CD4-positive, alpha-beta T cell treated with Interleukin-17A for 4 hours (primary cell): ENCODE measurements around the gene PPDPF.
"Not testable (repeated sequence)": the region's sequence is repeated elsewhere in the genome, so short reads cannot be mapped to it uniquely, and the experiment has no call there.

Experiments
- DNase-seq: peaks from one replicate; pipeline ENCODE4 v3.0.0-alpha.2; 2020; ENCODE audit warnings: mixed read lengths

The PPDPF gene

DNA sequence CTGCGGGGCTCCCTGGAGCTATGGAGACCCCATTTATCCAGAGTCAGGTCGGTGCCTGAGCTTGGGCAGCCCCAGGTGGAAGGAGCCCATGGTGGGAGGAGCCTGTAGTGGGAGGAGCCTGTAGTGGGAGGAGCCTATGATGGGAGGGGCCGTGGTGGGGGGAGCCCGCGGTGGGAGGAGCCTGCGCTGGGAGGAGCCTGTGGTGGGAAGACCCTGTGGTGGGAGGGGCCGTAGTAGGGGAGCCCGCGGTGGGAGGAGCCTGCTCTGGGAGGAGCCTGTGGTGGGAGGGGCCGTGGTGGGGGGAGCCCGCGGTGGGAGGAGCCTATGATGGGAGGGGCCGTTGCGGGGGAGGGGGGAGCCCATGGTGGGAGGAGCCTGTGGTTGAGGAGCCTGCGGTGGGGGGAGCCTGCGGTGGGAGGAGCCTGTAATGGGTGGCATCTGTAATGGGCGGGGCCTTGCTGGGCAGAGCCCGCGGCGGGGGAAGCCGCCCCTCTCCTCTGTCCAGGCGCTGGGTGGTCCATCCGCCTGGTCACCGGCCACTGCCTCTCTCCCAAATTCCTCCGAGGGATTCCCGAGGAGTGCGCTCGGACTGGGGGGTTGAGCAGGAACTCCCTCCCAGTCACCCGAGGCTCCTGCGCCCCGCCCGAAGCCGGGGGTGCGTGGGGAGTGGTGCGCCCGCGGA lies 32.8 kb downstream of the PPDPF start:
- peak; percentile 88 for DNase-seq

DNA sequence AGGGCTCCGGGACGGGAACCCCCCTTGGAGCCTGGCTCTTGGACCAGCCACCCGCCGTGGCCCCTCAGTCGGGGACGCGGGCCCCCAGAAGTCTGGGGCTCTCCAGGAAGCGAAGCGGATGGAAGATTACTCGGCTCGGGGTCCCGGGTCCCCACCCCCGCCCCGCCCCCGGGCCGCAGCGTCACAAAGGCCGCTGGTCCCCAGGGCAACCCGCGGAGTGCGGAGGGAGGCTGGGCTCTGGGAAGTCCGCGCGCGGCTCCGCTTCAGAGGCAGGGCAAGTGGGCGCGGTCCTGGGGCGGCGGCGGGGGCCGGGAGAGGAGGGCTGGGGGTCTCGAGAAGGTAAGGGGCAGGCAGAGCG lies 33.3 kb downstream of the PPDPF start, which contains the start of gene FNDC11:
Gene FNDC11 (plus strand): TSS at position 227 of the 358 bp plus-strand sequence. CDS start 1,505 bp downstream, outside the sequence.
- DNase-seq: peak; percentile 69

DNA sequence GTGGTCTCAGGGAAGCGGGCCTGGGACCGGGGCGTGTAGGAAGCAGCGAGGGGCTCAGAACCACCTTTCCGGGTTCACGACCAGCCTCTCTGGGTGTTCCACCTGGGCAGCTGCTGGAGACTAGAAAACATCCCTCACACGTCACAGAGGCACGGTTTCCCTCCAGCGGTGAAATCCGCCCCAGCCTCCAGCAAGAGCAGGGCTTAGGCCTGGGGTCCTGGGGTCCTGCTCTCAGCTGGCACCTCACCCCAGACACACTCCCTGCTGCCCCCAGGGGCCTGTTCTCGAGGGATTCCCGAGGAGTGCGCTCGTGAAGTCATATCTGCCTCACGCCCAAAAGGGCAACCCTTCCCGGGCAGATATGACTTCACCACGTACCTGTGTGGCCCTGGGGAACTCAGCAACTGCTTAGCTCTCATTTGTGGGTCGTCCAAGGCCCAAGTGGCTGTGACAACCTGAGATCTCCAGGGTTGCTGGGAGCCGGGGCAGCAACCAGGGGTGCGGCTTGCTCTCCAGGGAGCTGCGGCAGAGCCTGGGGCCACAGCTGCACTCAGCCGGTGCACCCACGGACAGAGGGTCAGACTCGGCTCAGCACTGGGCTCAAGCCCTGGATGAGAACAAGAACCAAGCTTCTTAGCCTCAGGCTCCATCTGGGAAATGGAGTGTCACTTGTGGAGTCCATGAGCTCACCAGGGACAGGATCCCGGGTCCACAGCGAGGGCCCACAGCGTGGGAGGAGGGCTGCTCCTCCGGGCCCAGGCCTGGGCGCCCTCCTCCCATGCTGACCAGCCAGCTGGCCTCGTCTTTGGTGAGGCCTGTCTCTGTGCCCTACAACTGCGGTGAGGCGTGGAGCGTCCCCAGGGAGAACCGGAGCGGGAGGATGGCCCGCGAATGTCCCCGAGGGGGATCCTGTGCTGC lies 34.1 kb downstream of the PPDPF start:
- DNase-seq: peak; percentile 19

DNA sequence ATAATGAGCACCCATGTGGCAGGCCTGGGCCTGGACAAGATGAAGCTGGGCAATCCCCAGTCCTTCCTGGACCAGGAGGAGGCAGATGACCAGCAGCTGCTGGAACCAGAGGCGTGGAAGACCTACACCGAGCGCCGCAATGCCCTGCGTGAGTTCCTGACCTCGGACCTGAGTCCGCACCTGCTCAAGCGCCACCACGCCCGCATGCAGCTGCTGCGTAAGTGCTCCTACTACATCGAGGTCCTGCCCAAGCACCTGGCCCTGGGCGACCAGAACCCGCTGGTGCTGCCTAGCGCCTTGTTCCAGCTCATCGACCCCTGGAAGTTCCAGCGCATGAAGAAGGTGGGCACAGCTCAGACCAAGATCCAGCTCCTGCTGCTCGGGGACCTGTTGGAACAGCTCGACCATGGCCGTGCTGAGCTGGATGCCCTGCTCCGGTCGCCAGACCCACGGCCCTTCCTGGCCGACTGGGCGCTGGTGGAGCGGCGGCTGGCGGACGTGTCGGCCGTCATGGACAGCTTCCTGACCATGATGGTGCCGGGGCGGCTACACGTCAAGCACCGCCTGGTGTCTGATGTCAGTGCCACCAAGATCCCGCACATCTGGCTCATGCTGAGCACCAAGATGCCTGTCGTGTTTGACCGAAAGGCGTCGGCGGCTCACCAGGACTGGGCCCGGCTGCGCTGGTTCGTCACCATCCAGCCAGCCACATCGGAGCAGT lies 35.3 kb downstream of the PPDPF start:
- no peak for DNase-seq

DNA sequence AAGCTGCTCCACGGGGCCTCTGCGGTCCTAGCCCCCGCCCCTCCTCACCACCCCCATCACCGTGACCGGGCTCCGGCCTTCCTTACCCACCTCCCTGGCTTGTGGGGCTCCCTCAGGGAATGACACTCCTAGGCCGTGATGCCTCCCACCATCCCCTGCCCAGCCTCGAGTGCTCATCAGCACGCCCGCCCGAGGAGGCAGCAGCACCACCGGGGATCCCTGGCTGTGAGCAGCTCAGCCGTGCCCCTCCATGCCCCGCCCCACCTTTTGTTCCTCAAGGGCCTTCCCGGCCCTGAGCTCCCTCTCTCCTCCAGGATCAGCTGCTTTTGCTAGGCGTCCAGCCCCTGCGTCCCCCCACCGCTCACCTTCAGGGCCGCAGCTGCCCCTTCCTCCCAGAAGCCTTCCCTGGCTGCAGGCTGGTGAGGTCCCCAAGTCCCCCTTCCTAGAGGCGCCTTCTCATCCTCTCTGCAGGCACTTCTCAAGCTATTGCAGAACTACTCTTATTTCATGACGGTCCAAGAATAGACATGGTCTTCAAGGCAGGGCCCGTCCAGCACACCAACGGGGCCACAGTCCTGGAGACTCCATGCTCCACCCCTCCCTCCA lies 36.4 kb downstream of the PPDPF start:
- DNase-seq: no peak

DNA sequence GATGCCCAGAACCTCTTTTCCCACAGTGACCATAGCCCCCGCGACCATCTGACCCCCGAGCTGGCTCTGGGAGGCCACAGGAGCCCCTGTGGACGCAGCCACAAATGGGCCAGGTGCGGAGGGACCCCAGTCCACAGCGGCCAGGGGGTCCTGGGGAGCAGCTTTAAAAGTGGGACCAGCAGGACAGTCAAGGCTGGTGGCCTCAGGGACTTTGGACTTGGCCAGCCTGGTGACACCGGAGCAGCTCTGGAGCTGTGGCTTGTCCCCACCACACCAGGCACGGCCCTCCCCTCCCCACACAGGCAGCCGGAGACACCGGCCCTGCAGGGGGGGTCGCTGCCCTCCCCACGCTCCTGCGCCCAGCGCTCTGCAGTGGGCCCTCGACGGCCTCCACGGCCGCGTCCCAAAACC lies 36.9 kb downstream of the PPDPF start:
- no peak for DNase-seq

DNA sequence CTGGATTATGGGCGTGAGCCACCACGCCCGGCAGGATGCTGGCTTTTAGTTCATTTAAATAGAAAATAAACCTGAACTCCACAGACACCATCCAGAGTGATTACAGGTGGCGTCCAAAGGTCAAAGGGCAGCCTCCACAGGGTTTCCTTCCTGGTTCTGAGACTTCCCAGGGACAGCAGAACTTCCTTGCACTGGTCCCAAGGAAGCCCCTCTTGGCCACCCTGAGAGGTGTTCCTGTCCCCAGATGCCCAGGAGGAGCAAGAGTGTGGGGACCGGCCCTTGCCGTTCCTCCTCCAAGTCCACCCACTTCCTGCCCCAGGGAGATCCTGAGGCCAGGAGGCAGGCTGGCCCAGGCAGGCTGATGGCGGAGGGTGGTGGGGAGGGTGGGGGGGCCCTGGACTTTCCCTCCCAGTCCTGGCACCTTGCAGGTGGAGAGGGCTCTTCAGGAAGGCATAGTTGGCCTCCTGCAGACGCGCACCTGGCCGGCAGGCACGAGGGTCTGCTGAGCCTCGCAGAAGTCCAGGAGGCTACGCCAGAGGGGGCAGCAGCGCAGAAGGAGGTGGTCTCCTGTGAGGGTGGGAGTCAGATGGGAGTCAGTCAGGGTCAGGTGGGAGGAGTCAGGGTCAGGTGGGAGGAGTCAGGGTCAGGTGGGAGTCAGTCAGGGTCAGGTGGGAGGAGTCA lies 38.4 kb downstream of the PPDPF start:
- DNase-seq: no peak

DNA sequence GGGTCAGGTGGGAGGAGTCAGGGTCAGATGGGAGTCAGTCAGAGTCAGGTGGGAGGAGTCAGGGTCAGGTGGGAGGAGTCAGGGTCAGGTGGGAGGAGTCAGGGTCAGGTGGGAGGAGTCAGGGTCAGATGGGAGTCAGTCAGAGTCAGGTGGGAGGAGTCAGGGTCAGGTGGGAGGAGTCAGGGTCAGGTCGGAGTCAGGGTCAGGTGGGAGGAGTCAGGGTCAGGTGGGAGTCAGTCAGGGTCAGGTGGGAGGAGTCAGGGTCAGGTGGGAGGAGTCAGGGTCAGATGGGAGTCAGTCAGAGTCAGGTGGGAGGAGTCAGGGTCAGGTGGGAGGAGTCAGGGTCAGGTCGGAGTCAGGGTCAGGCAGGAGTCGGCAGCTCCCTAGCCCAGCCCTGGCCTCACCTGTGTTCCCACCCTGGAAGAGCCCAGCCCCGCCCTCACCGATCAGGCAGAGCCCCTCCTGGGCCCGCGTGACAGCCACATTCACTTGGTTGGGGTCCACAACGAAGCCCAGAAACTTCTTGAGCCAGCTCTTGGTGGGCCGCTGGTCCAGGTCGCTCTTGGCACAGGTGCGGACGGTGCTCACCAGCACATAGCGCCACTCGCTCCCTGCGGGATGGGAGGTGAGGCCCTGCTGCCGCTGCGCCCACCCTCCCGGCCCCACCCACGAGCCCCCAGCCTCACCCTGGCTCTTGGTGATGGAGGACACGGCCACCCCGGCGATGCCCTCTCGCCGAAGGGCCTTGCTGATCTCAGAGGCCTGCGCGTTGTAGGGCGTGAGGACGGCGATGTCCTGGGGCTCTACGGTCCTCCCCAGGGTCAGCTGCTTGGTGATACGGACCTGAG lies 39.1 kb downstream of the PPDPF start:
- not testable (repeated sequence) for DNase-seq

DNA sequence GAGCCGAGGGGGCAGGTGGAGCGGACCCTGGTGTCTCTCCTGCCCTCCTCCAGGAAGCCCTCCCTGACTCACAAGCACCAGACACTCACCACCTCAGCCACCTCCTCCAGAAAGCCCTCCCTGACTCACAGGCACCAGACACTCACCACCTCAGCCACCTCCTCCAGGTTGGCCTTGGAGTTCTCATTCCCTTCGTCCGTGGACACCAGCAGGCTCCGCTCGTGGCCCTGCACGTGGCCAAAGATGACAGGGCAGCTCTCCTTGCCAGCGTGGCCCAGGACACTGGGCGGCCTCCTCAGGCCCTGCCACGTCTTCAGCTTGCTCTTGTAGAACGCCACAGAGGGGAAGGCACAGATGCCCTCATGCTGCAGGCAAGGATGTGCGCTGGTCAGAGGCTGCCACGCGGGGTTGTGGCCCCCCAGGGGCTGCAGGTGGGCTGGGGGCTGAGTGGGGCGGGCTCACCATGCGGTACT lies 39.8 kb downstream of the PPDPF start:
- no peak for DNase-seq

DNA sequence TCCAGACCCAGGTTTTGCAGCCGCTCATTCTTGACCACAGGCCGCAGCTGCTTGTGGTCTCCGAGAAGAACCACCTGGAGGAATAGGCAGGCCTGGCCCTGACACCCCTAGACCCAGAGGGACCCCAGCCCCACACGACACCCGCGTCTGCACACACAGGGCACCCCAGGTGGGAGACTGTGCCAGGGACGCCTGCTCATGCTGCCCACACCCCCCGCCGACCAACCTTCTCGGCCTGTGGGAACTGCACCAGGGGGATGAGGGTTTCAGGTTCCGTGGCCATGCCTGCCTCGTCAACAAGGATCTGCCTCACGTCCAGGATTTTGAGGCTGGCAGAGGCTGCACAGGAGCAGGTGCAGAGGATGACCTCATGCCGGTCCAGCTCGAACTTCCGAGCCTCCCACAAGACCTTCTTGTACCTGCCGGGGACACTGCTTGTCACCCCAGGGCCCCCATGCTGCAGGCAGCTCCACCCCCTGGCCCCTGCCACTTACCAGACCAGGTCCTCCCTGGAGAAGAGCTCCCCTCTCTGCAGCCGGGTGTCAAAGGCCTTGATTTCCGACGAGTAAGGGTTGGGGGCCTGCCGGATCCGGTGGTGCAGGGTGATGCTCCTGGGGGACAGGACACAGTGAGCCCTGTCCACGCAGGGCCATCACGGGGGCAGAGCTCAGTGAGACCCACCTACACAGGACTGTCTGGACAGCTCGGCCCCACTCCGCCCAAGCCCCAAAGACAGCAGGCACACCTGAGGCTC lies 40.5 kb downstream of the PPDPF start:
- DNase-seq: no peak

DNA sequence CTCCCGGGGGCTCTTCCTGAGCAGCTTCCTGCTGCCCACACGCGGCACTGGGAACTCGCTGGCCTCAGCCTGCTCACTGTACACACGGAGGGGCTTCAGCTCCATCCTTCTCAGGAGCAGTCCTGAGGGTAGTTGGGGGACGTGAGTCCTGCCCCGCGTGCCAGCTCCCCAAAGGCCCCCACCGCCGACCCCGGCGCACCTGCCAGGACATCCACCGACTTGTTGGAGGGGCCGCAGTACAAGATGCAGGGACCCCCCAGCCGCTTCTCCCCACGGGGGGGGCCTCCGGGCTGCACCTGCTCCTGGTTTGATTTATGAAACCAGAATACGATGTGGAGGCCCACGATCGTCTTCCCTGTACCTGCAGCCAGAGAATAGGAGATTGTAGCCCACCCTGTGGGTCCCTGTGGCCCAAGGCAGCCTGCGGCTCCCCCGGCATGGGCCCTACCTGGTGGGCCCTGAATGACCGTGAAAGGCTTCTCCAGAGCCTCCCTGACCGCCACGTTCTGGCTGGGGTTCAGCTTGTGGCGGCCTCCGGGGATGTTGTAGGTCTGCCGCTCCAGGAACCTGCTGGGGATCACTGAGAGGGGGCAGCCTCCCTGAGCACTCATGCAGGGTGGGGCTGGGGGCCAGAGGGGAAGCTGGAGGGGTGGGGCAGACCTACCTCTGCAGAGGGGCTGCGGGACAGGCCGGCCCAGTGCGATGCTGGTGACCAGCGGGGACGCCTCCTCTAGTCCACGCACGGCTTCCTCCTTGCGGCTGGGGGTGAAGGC lies 41.2 kb downstream of the PPDPF start:
- DNase-seq: no peak

DNA sequence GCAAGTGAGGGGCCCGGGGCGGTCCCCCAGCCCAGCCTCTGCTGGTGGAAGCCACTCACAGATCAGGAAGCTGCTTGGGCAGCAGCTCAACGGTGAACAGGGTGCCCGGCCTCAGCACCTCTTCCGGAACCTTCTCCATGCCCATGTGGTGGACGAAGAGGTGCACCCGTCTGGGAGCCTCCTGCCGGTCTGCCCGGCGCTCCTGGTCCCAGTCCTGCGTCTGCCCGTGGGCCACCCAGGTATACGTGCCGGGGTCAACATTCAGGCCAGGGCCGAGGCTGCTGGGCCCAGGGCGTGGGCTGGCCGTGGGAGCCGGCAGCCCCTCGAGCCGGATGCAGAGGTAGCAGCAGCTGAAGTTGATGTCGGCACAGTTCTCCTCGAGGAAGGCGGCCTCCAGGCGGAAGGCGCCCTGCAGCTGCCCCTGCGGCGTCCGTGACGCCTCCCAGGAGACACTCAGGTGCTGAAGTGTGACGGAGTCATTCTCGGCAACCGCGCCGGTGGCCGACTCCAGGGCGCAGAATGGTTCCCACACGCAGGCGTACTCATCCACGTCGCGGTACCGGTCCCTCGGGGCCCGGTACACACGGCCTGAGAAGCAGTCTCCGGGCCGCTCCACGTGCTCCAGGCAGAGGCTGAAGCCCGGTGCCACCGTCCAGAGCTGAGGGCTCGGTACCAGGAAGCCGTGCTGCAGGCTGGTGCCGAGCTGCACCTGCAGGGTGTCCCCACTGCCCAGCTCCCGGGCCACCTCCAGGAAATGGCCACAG lies 42.1 kb downstream of the PPDPF start:
- no peak for DNase-seq

DNA sequence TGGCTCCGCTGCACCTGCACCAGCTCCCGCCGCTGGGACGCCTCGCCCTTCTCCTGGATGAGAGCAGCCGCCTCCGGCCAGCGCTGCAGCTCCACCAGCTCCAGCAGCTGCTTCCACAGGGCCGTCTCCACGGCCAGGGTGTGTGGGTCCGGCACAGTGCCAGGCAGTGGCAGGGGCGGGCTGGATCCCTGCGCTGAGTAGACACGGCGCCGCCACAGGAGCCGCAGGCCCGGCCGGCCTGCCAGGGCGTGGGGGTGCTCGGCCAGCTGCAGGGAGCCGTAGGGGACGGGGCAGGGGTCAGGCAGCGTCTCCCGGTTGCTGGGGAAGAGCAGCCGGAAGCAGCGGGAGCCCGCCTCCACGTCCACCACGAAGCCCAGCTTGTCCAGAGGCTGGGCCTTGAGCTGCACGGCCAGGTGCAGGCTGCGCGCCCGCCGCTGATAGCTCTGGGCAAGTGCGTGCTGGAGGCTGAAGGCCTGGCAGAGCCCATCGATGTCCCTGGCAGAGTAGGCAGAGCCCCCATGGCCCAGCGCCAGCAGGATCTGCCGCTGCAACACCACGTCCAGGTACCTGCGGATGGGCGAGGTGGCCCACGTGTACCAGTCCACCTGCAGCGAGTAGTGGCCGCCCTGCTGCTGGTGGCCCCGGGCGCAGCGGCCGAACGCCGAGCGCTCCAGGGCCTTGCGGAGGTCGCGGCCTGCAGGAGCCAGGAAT lies 42.8 kb downstream of the PPDPF start:
- no peak for DNase-seq

DNA sequence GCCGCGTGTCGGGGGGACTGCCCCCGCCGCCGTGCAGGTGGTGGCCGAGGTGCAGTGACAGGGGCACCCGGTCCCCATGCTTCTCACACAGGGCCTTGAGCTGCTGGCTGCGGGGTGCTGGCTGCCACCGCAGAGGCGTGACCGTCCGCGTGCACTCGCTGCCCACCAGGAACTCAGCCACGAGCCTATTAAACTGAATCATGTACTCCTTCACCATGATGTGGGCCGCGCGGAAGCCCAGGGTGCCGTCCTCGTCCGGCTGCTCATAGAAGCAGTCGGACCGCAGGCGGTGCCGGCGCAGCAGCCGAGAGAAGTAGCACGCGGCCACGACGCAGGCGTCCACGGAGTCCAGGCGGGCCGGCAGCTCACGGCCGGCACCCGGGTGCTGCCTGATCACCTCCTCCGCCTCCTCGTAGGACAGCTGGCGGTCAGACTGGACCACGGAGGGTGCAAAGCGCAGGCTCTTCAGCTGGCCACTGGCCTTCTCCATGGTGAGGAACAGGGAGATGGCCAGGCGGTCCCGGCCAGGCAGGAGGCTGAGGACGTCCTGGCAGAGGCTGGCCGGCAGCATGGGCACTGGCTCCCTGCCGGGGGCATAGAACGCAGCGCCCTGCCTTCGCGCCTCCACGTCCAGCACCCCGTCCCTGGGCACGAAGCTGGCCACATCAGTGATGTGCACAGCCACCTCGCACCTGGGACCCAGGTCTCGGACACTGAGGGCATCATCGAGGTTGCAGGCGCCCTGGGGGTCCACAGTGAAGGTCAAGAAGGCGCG lies 43.7 kb downstream of the PPDPF start:
- DNase-seq: no peak

DNA sequence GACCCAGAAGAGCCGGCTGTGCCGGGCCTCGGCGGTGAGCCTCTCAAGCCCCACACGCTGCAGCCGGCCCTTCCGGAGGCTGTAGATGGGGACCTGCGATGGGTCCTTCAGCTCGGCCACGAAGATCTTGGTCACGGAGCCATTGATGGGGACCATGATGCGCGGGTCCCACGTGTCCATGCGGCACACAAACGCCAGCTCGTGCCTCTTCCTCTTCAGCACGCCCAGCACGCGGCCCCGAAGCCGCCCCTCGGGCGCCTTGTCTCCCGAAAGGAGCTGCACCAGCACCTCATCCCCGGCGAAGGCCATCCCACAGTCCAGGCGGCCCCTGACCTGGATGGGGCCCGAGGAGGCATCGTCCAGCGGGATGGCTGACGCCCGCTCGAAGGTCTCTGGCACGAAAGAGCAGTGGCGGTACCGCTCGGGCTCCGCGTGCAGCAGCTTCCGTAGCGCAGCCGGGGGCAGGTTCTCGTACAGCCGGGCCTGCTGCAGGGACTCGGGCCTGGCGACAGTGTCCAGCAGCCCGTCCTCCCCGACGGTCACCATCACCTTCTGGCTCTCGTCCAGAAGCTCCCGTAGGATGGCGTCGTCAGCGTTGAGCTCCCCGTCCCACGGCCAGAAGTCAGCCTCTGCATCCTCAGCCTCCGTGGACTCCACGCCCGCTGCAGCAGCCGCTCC lies 44.6 kb downstream of the PPDPF start:
- DNase-seq: no peak

DNA sequence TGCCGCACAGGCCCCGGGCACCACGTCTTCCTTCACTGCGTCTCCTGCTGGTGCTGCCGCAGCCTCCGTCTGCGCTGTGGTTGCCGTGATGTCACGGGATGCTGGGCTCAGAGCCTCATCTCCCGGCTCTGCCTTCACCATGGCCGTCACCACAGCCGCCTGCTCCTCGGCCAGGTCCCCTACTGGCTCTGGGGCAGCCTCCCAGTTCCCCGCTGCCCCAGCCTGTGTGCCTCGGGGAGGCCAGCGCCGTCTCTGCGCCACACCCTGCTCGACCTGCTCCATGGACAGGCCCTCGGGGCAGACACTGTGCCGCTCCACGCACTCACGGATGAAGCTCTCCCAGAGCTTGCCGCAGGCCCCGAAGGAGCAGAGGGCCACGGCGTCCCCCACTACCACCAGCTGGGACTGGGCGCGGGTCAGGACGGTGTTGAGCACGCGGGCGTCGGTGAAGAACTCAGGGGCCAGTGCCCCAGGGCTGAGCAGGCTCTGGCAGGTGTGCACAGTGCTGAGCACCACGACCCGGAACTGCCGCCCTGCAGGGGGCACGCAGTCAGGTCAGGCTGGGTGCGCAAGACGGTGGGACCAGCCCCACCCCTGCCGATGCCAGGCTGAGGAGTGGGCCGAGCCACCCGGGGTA lies 45.3 kb downstream of the PPDPF start:
- DNase-seq: no peak
